ENCODE results near the gene SLC12A7.

The SLC12A7 gene

DNA sequence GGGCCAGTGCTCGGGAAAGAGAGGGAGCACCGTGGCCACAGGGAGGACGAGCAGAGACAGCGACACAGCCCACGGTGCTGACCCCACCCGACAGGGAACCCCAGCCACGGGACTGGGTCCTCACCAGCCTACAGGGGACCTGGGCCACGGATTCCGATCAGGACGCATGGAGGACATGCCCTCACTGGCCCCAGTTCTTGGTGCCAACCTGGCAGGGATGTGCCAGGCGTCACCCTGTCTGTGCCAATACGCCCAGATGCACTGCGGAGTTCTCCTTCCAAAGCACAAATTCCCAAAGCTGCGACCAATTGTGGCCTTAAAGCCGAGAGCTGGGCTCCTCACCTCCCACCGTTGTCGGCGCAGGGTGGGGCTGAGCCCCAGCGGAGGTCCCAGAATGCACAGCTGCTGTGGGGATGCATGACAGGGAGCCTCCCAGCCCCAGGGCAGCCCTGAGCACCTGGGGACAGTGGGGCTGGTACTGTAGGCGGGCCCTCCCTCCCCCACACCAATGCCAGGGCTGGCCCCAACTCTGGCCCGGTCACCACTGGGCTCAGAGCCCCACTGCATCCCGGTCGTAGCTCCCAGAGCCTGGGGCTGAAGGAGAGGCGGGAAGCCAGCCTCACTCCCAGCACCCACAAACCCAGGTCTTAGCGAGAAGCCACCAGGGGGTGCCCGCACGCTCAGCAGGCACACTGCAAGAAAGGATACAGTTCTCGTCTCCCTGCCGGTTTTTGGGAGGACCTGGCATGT, 59.0 kb downstream of the SLC12A7 start:
- DNase-seq (ENCODE audit: low spot score) = no peak
- no peak for FAIRE-seq

DNA sequence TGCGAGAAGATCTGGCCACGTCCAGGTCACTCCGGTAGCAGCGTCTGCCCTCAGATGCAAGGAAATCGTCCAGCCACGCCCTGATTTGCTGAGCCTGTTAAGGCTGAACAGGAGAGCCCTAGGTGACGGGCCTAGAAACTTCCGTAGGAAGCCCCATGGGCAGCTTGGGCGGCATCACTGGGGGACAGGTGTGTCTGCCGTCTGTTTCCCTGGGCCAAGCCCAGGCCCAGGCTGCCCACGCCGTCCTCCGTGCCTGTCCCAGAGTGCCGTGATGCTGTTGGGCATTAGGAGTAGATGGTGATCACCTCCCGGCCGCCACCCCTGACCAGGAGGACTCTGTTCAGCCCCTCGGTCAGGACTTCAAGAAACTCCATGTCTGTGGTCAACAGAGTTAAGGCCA, 59.8 kb downstream of the SLC12A7 start:
- FAIRE-seq = no peak
- no peak for DNase-seq (ENCODE audit: low spot score)

GRCh38 chr5:1051366-1051720, 60.5 kb downstream of the SLC12A7 start:
- FAIRE-seq (no peak), DNase-seq (ENCODE audit: low spot score) (no peak)

DNA sequence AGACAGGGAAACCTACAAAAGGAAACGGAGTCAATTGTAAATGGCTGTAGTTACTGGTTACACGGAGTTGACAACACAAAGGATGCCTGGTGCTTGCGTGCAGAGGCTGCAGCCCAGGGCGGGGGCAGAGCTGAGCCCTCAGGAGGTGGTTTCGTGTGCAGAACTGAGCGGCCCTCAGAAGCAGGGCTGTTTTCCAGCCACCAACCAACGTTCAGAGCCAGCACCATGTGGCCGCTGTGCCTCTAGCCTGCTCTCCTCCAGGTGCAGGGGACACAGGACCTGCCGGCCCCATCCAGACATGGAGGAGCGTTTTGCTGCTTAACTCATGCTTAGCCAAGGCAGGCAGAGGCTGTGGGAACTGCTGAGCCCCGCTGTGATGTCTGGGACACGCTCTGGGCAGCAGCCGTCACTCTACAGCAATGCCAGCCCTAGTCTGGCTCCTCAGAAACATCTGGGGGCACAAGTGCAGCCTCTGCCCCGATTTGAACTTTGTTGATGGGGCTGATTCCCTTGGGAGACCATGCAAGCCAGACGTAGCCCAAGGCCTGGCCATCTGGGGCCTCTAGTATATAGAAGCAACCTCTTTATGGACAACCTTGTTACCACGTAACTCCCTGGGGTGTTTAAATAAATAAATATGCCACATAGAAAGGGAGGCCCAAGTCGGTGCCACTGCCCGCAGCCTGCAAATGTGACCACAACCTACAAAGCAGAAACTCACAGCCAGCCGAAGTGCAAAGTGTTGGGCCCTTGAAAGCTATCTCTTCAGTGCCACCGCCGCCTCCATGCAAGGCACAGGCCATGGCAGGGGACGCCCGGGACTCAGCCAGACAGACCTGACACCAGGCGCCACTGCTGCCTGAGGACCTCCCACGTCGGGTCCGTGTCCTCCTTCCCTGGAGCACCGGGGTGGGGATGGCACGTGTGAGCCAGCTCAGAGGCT, 61.2 kb downstream of the SLC12A7 start:
- FAIRE-seq = no peak
- no peak for DNase-seq (ENCODE audit: low spot score)

DNA sequence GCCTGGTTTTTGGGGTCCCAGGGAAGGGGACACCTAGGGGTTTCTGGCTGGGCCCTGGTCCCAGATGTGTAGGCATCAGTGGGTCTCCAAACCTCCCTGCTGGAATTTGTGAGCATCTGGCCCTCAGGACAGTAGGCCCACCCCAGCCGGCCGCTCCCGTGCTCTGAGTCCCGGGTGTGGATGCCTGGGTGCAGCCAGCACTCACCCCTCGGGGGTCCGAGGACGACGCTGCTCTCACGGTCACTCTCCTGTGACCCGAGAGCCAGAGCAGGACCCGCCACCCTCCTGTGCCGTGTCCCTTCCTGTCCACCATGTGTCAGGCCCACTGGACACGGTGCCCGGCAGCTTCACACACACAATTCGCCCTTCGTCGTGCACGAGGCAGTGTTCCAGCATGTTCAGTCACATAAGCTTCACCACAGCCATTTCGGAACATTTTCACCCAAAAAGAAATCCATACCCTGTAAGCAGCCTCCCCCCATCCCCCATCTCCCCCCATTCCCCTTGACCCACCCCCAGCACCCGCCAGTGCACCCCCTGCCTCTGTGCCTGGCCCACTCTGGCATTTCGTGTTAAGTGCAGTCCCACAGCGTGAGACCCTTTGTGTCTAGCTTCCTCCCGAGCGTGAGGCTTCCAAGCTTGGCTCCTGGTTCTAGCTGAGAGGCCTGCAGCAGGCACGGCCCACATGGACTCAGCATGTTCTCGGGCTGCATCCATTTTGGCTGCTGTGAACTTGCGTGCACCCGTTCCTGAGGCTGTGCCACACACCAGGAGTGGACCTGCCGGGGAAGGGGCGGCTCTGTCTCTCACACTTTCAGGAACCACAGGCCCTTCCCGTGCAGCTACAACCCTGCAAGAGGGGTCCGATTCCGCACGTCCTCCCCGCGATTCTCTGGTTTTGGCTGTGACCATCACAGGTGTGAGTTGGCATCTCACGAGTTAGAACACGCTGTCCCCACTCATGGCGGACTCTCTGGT, 62.7 kb downstream of the SLC12A7 start:
- FAIRE-seq = no peak
- DNase-seq (ENCODE audit: low spot score) = no peak

GRCh38 chr5:1048162-1048721, 63.6 kb downstream of the SLC12A7 start:
- no peak for DNase-seq (ENCODE audit: low spot score)
- FAIRE-seq = no peak

DNA sequence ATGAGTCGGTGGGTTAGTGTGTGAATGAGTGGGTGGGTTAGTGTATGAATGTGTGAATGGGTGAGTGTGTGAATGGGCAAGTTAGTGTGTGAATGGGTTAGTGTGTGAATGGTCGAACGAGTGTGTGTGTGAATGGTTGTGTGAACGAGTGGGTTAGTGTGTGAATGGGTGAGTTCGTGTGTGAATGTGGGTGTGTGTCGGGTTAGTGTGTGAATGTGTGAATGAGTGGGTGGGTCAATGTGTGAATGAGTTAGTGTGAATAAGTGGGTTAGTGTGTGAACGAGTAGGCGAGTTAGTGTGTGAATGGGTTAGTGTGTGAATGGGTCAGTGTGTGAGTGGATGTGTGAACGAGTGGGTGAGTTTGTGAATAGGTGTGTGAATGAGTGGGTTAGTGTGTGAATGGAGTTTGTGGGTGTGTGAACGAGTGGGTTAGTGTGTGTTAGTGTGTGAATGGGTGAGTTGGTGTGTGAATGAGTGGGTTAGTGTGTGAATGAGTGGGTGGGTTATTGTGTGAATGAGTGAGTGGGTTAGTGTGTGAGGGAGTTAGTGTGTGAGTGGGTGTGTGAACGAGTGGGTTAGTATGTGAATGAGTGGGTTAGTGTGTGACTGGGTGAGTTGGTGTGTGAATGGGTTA, 64.4 kb downstream of the SLC12A7 start:
- DNase-seq (ENCODE audit: low spot score) = no peak
- peak; percentile 61 for FAIRE-seq

DNA sequence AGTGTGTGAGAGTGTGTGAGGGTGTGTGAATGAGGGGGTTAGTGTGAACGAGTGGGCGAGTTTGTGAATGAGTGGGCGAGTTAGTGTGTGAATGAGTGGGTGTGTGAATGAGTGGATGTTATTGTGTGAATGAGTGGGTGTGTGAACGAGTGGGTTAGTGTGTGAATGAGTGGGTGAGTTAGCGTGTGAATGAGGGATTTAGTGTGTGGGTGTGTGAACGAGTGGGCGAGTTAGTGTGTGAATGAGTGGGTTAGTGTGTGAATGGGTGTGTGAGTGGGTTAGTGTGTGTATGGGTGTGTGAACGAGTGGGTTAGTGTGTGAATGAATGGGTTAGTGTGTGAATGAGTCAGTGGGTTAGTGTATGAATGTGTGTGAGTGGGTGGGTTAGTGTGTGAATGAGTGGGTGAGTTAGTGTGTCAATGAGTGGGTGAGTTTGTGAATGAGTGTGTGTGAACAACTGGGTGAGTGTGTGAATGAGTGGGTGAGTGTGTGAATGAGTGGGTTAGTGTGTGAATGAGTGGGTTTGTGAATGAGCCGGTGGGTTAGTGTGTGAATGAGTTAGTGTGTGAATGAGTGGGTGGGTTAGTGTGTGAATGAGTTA, 65.8 kb downstream of the SLC12A7 start:
- DNase-seq (ENCODE audit: low spot score) (no peak), FAIRE-seq (peak; percentile 72)

DNA sequence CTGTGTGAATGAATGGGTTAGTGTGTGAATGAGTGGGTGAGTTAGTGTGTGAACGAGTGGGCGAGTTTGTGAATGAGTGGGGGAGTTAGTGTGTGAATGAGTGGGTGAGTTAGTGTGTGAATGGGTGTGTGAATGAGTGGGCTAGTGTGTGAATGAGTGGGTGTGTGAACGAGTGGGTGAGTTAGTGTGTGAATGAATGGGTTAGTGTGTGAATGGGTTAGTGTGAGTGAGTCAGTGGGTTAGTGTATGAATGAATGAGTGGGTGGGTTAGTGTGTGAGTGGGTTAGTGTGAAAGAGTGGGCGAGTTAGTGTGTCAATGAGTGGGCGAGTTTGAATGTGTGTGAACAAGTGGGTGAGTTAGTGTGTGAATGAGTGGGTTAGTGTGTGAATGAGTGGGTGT, 67.7 kb downstream of the SLC12A7 start:
- peak; percentile 44 for FAIRE-seq
- DNase-seq (ENCODE audit: low spot score) = no peak

DNA sequence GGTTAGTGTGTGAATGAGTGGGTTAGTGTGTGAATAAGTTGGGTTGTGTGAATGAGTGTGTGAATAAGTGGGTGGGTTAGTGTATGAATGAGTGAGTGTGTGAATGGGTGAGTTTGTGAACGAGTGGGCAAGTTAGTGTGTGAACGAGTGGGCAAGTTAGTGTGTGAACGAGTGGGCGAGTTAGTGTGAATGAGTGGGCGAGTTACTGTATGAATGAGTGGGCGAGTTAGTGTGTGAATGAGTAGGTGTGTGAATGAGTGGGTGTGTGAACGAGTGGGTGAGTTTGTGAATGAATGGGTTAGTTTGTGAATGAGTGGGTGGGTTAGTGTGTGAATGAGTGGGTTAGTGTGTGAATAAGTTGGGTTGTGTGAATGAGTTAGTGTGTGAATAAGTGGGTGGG, 68.5 kb downstream of the SLC12A7 start:
- FAIRE-seq = peak; percentile 40
- DNase-seq (ENCODE audit: low spot score) = no peak

- DNase-seq (ENCODE audit: low spot score) (no peak), FAIRE-seq (peak; percentile 56)
Observed at GRCh38 chr5:1042626-1043025, 69.2 kb downstream of the SLC12A7 start.

GRCh38 chr5:1041225-1042143, 70.4 kb downstream of the SLC12A7 start:
- DNase-seq (ENCODE audit: low spot score) = no peak
- FAIRE-seq = peak; percentile 42

GRCh38 chr5:1040571-1040970, 71.3 kb downstream of the SLC12A7 start:
- DNase-seq (ENCODE audit: low spot score) = no peak
- FAIRE-seq = peak; percentile 40

DNA sequence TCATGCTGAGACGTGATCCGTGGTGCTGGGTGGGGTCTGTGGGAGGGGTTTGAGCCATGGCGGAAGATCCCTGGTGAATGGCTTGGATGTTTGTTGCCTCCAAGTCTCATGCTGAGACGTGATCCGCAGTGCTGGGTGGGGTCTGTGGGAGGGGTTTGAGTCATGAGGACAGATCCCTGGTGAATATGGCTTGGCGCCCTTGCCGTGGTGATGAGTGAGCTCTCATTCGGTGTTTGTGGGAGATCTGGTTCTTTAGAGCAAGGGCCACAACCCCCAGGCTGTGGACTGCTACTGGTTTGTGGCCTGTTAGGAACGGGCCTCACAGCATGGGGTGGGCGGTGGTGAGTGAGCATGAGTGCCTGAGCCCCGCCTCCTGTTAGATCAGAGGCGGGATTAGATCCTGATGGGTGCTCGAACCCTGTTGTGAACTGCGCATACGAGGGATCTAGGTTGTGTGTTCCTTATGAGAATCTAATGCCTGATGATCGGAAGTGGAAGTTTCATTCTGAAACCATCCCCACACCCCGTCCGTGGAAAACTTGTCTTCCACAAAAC, 72.1 kb downstream of the SLC12A7 start:
- DNase-seq (ENCODE audit: low spot score) (no peak), FAIRE-seq (no peak)

DNA sequence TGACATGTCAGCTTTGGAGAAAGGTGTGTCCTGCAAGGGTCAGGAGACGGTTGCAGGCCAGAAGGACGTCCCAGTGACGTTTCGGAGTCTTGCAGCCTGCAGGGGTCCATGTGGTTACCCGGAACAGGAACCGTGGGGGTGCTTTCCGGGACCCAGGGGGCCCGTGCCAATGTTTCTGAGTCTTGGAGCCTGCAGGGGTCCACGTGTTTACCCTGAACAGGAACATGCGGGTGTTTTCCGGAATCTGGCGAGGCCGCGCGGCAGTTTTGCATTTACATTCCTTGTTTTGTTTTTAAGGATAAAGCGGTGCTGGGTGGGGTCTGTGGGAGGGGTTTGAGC, 72.7 kb downstream of the SLC12A7 start:
- no peak for DNase-seq (ENCODE audit: low spot score)
- no peak for FAIRE-seq

DNA sequence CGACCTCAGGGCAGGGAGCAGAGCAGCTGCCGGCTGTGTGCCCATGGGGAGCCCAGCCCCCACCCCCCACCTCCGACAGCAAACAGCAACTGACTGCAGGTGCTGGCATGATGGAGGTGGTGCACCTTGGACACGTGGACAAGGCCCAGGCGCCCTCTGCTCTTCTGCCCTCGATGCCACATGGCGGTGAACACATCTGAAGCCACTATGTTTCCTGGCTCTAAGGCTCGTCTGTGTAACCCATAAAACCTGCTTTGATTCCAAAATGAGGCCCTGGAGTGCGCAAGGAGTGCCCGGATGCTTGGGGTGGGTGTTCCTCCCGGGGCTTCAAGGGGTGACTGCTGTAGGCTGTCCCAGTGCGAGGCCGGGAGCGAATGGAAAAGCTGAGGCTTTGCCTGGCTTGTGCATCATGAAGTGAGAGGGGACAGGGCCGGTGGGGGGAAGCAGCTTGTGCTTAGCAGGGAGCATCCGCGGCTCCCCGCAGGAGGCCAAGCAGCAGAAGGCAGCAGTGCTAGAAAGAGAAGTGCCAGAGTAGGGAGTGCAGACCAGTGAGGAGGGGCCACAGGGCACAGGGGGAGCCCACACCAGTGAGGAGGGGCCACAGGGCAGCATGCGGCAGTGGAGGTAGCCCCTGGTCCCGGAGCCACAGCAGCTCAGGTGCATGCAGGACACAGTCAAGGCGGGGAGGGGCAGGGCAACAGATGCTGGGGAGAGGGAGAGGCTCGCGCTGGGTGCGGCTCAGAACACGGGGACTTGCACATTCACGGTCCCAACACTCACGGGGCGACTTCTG, 73.2 kb downstream of the SLC12A7 start:
- peak; percentile 73 for FAIRE-seq
- no peak for DNase-seq (ENCODE audit: low spot score)

GRCh38 chr5:1037671-1038416, 74.0 kb downstream of the SLC12A7 start:
- FAIRE-seq (no peak), DNase-seq (ENCODE audit: low spot score) (no peak)
